PC-3 (cell line): ENCODE data around the gene CRB2. TPM values are rescaled to one million over a fixed set of nuclear protein-coding genes. Genes with fewer than 3 reads are reported as not detected.

Experiments
- ATAC-seq: fragments of 200-7000 bp; cut with Tn5 transposase; 2 replicates; pipeline ENCODE4 v1.9.1; 2020; ENCODE audit warnings: mild to moderate bottlenecking, moderate library complexity
- BruUV-seq: library from RNA; stranded (reverse); fragments of 400-500 nt; replicated peaks from 2 replicates; lab custom pipeline; 2021; lab: Mats Ljungman, UMichigan
- CTCF ChIA-PET: fragments of 300-600 bp; sonication (Branson Sonifier 250); formaldehyde crosslinking; loops from one replicate; lab custom pipeline; 2022; ENCODE audit warnings: antibody characterized with exemption; lab: Charles Lee
- POLR2A ChIA-PET: fragments of 300-600 bp; sonication (Branson Sonifier 250); formaldehyde crosslinking; loops from one replicate; lab custom pipeline; 2022; ENCODE audit warnings: antibody characterized with exemption; ENCODE audit not compliant: unreplicated experiment; lab: Charles Lee
- DNase-seq: peaks from one replicate; pipeline ENCODE4 v3.0.0-alpha.2; 2015
- H2AFZ ChIP-seq: fragments of 300-600 bp; sonication (generic); 2 replicates; pipeline ENCODE4 v1.6.0; 2016; ENCODE audit warnings: antibody characterized with exemption, low read length
- H3F3A ChIP-seq: fragments of 300-600 bp; sonication (generic); one replicate; pipeline ENCODE4 v1.6.0; 2017; ENCODE audit warnings: antibody characterized with exemption, low read length, control low read depth, mild to moderate bottlenecking; ENCODE audit not compliant: unreplicated experiment
- H3K27ac ChIP-seq: fragments of 300-600 bp; sonication (generic); 2 replicates; pipeline ENCODE4 v1.5.1; 2016; ENCODE audit warnings: mild to moderate bottlenecking, low read length
- H3K27me3 ChIP-seq: fragments of 300-600 bp; sonication (generic); 2 replicates; pipeline ENCODE4 v1.6.1; 2016; ENCODE audit warnings: low read length, mixed read lengths
- H3K36me3 ChIP-seq: fragments of 300-600 bp; sonication (generic); 2 replicates; pipeline ENCODE4 v1.6.1; 2016; ENCODE audit warnings: low read depth, mixed run types, low read length, mixed read lengths
- H3K4me1 ChIP-seq: fragments of 300-600 bp; sonication (generic); 2 replicates; pipeline ENCODE4 v1.5.1; 2016; ENCODE audit warnings: low read length; ENCODE audit not compliant: insufficient read depth
- H3K4me2 ChIP-seq: fragments of 300-600 bp; sonication (generic); 2 replicates; pipeline ENCODE4 v1.6.0; 2016; ENCODE audit warnings: low read length
- H3K4me3 ChIP-seq: fragments of 300-600 bp; sonication (generic); 2 replicates; pipeline ENCODE4 v1.5.1; 2016; ENCODE audit warnings: mild to moderate bottlenecking, low read length, mixed read lengths
- H3K79me2 ChIP-seq: fragments of 300-600 bp; sonication (generic); 2 replicates; pipeline ENCODE4 v1.6.1; 2017; ENCODE audit warnings: low read length, mixed read lengths
- H3K9ac ChIP-seq: fragments of 300-600 bp; sonication (generic); 2 replicates; pipeline ENCODE4 v1.6.0; 2016; ENCODE audit warnings: mild to moderate bottlenecking, low read length
- H3K9me2 ChIP-seq: fragments of 300-600 bp; sonication (generic); replicated peaks from 2 replicates; pipeline ENCODE4 v1.6.1; 2016; ENCODE audit warnings: mixed run types, low read length, mixed read lengths
- H3K9me3 ChIP-seq: fragments of 300-600 bp; sonication (generic); 2 replicates; pipeline ENCODE4 v1.6.1; 2016; ENCODE audit warnings: low read length, mixed read lengths
- H4K20me1 ChIP-seq: fragments of 300-600 bp; sonication (generic); 2 replicates; pipeline ENCODE4 v1.6.1; 2016; ENCODE audit warnings: low read length, mixed read lengths
- CTCF ChIP-seq: fragments of 300-600 bp; sonication (generic); conservative IDR thresholded peaks from 2 replicates; pipeline ENCODE4 v1.5.1; 2017; ENCODE audit warnings: antibody characterized with exemption, low read depth, mild to moderate bottlenecking, low read length
- EZH2 ChIP-seq: fragments of 300-600 bp; sonication (generic); IDR thresholded peaks from one replicate; pipeline ENCODE4 v1.6.1; 2017; ENCODE audit warnings: antibody characterized with exemption, mild to moderate bottlenecking, low read length; ENCODE audit not compliant: unreplicated experiment
- EZH2phosphoT487 ChIP-seq: fragments of 300-600 bp; sonication (generic); IDR thresholded peaks from 2 replicates; pipeline ENCODE4 v1.6.1; 2018; ENCODE audit warnings: mild to moderate bottlenecking, antibody characterized with exemption, low read length, borderline replicate concordance
- intact Hi-C: fragments of 100-400 bp; cut with micrococcal nuclease; formaldehyde crosslinking; loops from 2 replicates; pipeline ENCODE4 v1.9.0; 2023
- total RNA-seq: library from RNA; depleted of rRNA; stranded (reverse); fragments of >200 nt; gene quantifications from 2 replicates; pipeline ENCODE4 v1.2.3, GENCODE V29; 2014

CRB2 gene
- total RNA-seq, 1 experiment from 2014 or later: not detected

- Histone ChIP-seq H3K4me3 (no peak overlapping the region), H2AFZ (no peak overlapping the region), H3K27ac (no peak overlapping the region), H3K27me3 (no peaks in the 10 kb centered on the region), H3K9ac (no peak overlapping the region), H3K36me3 (no peaks in the 10 kb centered on the region), H4K20me1 (no peaks in the 10 kb centered on the region), H3K4me1 (no peaks in the 10 kb centered on the region), H3K4me2 (no peak overlapping the region), H3K9me3 (no peaks in the 10 kb centered on the region), H3K79me2 (no peaks in the 10 kb centered on the region), H3F3A (no peaks in the 10 kb centered on the region), H3K9me2 (no peaks in the 10 kb centered on the region)
- TF ChIP-seq EZH2: no peak
- no peak for TF ChIP-seq EZH2phosphoT487
- intact Hi-C loops: no loop called here
- ATAC-seq (no peak), DNase-seq (no peak)
- no TSS peak for BruUV-seq
- CTCF ChIA-PET: no interaction called here
- POLR2A ChIA-PET: no interaction called here
These were observed 44.7 kb upstream of the CRB2 start for GRCh38 chr9:123311250-123311752.

- BruUV-seq: no TSS peak
- H3K9me3 ChIP-seq: no peaks in the 10 kb centered on the region
- no peak overlapping the region for H2AFZ ChIP-seq
- intact Hi-C loops: no loop called here
- no peaks in the 10 kb centered on the region for H3K79me2 ChIP-seq
- DNase-seq (no peak), ATAC-seq (no peak)
- no peak overlapping the region for H3K4me3 ChIP-seq
- ChIA-PET CTCF (no interaction called here), POLR2A (no interaction called here)
- no peaks in the 10 kb centered on the region for H3K36me3 ChIP-seq
- H3F3A ChIP-seq: no peaks in the 10 kb centered on the region
- no peak for TF ChIP-seq CTCF
- no peak for TF ChIP-seq EZH2
- TF ChIP-seq EZH2phosphoT487: no peak
- H4K20me1 ChIP-seq: no peaks in the 10 kb centered on the region
- no peaks in the 10 kb centered on the region for H3K4me1 ChIP-seq
- no peak overlapping the region for H3K4me2 ChIP-seq
- no peaks in the 10 kb centered on the region for H3K9me2 ChIP-seq
- no peak overlapping the region for H3K9ac ChIP-seq
- no peak overlapping the region for H3K27ac ChIP-seq
- no peaks in the 10 kb centered on the region for H3K27me3 ChIP-seq
These were observed 43.6 kb upstream of the CRB2 start for GRCh38 chr9:123312306-123312877.

GRCh38 chr9:123314617-123315016, 41.4 kb upstream of the CRB2 start:
- no peak overlapping the region for H3K27ac ChIP-seq
- no peak overlapping the region for H3K9ac ChIP-seq
- no peaks in the 10 kb centered on the region for H3K79me2 ChIP-seq
- H3K4me3 ChIP-seq: no peak overlapping the region
- CTCF ChIA-PET: no interaction called here
- ATAC-seq: no peak
- BruUV-seq: no TSS peak
- POLR2A ChIA-PET: no interaction called here
- H3K27me3 ChIP-seq: no peaks in the 10 kb centered on the region
- H4K20me1 ChIP-seq: no peaks in the 10 kb centered on the region
- intact Hi-C loops: no loop called here
- H3K4me1 ChIP-seq: no peaks in the 10 kb centered on the region
- no peak overlapping the region for H3K4me2 ChIP-seq
- H3K9me2 ChIP-seq: no peaks in the 10 kb centered on the region
- no peaks in the 10 kb centered on the region for H3K9me3 ChIP-seq
- no peak overlapping the region for H2AFZ ChIP-seq
- H3F3A ChIP-seq: no peaks in the 10 kb centered on the region
- DNase-seq: no peak
- no peaks in the 10 kb centered on the region for H3K36me3 ChIP-seq
- TF ChIP-seq EZH2phosphoT487: no peak
- TF ChIP-seq EZH2: no peak
- no peak for TF ChIP-seq CTCF
